Erythroblast (primary cell): Measurements from ENCODE around the gene TPBG.

Source experiments
- GATA1 ChIP-seq: IDR thresholded peaks from 2 replicates; pipeline ENCODE4 v1.6.1; 2011; ENCODE audit warnings: low read depth, mild to moderate bottlenecking, control low read depth, low read length, moderate library complexity
- POLR2A ChIP-seq: IDR thresholded peaks from 2 replicates; pipeline ENCODE4 v1.6.1; 2011; ENCODE audit warnings: mild to moderate bottlenecking, low read length

- no peak for TF ChIP-seq POLR2A
- TF ChIP-seq GATA1 = no peak
Measured at GRCh38 chr6:82415820-82416219, 52.2 kb downstream of the TPBG start.
